ENCODE measurements around the gene ALKBH6. TPM values are rescaled to one million over a fixed set of nuclear protein-coding genes. Genes with fewer than 3 reads are reported as not detected.

The ALKBH6 gene
- total and polyA plus RNA-seq, 9 of the 15 experiments (the other 6 are each of a cell fraction or from before 2014, with no cell fraction given), result 0.67 to 62.0 (median 34.5) TPM

GRCh38 chr19:36054119-36054732, 40.2 kb upstream of the ALKBH6 start, which contains the start of gene THAP8 (continued):
- TF ChIP-seq MAX (CRISPR knock-in tag; IDR thresholded peaks at IDR 0.05), result peak; percentile 95
- TF ChIP-seq GABPB2 (CRISPR knock-in tag; conservative IDR thresholded peaks at IDR 0.05), result no peak
- peak; percentile 73; the same call in 1 of the 2 replicates for TF ChIP-seq HLTF (IDR thresholded peaks at IDR 0.05)
- no peak for TF ChIP-seq ZNF347 (CRISPR knock-in tag; IDR thresholded peaks at IDR 0.05; ENCODE audit: low read depth)
- peak; percentile 59; the same call in 1 of the 2 replicates for TF ChIP-seq NR2C1 (IDR thresholded peaks at IDR 0.05)
- TF ChIP-seq NR2C1 (tag; IDR thresholded peaks at IDR 0.05), result 0 out of 2 replicates have a peak, but pooled peaks have one; percentile 21
- TF ChIP-seq, protein P1, sequence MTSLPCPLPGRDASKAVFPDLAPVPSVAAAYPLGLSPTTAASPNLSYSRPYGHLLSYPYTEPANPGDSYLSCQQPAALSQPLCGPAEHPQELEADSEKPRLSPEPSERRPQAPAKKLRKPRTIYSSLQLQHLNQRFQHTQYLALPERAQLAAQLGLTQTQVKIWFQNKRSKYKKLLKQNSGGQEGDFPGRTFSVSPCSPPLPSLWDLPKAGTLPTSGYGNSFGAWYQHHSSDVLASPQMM (CRISPR knock-in tag; IDR thresholded peaks at IDR 0.05), result no peak
- TF ChIP-seq ETS1 (conservative IDR thresholded peaks at IDR 0.05; ENCODE audit: control insufficient read depth, low read depth, low read length), result no peak
- TF ChIP-seq FOXK1 (CRISPR knock-in tag; IDR thresholded peaks at IDR 0.05; ENCODE audit: borderline replicate concordance), result 0 out of 2 replicates have a peak, but pooled peaks have one; percentile 49
- 0 out of 2 replicates have a peak, but pooled peaks have one; percentile 21 for TF ChIP-seq NFIC (IDR thresholded peaks at IDR 0.05)
- peak in 1 of 3 experiments; percentile 18 for TF ChIP-seq YY1 (IDR thresholded peaks at IDR 0.05; ENCODE audit: borderline replicate concordance in 1 of 3, control insufficient read depth in 1 of 3, extremely low read depth in 1 of 3, insufficient read depth in 3 of 3, insufficient read length in 1 of 3, insufficient replicate concordance in 2 of 3, low read depth in 1 of 3, low read length in 2 of 3)
- TF ChIP-seq MED1 (CRISPR knock-in tag; IDR thresholded peaks at IDR 0.05; ENCODE audit: borderline replicate concordance), result no peak
- TF ChIP-seq STAT5B (CRISPR knock-in tag; IDR thresholded peaks at IDR 0.05), result no peak
- TF ChIP-seq HDAC6 (IDR thresholded peaks at IDR 0.05; ENCODE audit: low read depth, low read length), result no peak
- peak; percentile 76; the same call in 1 of the 2 replicates for TF ChIP-seq L3MBTL2 (IDR thresholded peaks at IDR 0.05)
- TF ChIP-seq ZNF3 (CRISPR knock-in tag; IDR thresholded peaks at IDR 0.05), result no peak
- TF ChIP-seq, protein P2, sequence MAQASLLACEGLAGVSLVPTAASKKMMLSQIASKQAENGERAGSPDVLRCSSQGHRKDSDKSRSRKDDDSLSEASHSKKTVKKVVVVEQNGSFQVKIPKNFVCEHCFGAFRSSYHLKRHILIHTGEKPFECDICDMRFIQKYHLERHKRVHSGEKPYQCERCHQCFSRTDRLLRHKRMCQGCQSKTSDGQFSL (CRISPR knock-in tag; IDR thresholded peaks at IDR 0.05), result peak; percentile 93
- TF ChIP-seq, protein P2 (tag; IDR thresholded peaks at IDR 0.05), result peak in 1 of 2 experiments; percentile 75; a peak in 1 of 4 replicates
- TF ChIP-seq ZNF197 (CRISPR knock-in tag; IDR thresholded peaks at IDR 0.05; ENCODE audit: low read depth), result no peak
- TF ChIP-seq, protein P3, sequence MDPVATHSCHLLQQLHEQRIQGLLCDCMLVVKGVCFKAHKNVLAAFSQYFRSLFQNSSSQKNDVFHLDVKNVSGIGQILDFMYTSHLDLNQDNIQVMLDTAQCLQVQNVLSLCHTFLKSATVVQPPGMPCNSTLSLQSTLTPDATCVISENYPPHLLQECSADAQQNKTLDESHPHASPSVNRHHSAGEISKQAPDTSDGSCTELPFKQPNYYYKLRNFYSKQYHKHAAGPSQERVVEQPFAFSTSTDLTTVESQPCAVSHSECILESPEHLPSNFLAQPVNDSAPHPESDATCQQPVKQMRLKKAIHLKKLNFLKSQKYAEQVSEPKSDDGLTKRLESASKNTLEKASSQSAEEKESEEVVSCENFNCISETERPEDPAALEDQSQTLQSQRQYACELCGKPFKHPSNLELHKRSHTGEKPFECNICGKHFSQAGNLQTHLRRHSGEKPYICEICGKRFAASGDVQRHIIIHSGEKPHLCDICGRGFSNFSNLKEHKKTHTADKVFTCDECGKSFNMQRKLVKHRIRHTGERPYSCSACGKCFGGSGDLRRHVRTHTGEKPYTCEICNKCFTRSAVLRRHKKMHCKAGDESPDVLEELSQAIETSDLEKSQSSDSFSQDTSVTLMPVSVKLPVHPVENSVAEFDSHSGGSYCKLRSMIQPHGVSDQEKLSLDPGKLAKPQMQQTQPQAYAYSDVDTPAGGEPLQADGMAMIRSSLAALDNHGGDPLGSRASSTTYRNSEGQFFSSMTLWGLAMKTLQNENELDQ (CRISPR knock-in tag; IDR thresholded peaks at IDR 0.05; ENCODE audit: borderline replicate concordance), result no peak
- no peak for TF ChIP-seq ZBTB8A (IDR thresholded peaks at IDR 0.05; ENCODE audit: partially characterized antibody)
- no peak; the same call in none of the 2 replicates for TF ChIP-seq C11orf30 (IDR thresholded peaks at IDR 0.05; ENCODE audit: low read depth)
- no peak for TF ChIP-seq ZNF76 (CRISPR knock-in tag; IDR thresholded peaks at IDR 0.05; ENCODE audit: borderline replicate concordance)

Measured in K562 (cell line).